Endothelial cell of umbilical vein (primary cell): ENCODE results near the gene SLC8A1. TPM values are rescaled to one million over a fixed set of nuclear protein-coding genes. Genes with fewer than 3 reads are reported as not detected.

Experiments
- BruUV-seq: library from RNA; stranded (reverse); fragments of 400-500 nt; replicated peaks from 2 replicates; lab custom pipeline; 2021; lab: Mats Ljungman, UMichigan
- CTCF ChIA-PET: fragments of 300-600, 350-600 bp; sonication (Branson Sonifier 250); formaldehyde crosslinking; loops from one replicate; lab custom pipeline; 2021; ENCODE audit warnings: antibody characterized with exemption, inconsistent platforms; lab: Charles Lee
- POLR2A ChIA-PET: fragments of 300-600, 350-600 bp; sonication (Branson Sonifier 250); formaldehyde crosslinking; loops from one replicate; lab custom pipeline; 2021; ENCODE audit warnings: antibody characterized with exemption, inconsistent platforms; lab: Charles Lee
- DNase-seq: peaks from one replicate; pipeline ENCODE4 v3.0.0-alpha.2; 2011; ENCODE audit warnings: low read depth, low spot score
- FAIRE-seq: peaks from 2 replicates; lab custom pipeline; 2011; peaks lifted over from hg19 to GRCh38; lab: Jason Lieb, UNC
- H2AFZ ChIP-seq: 2 replicates; pipeline ENCODE4 v1.6.0; 2012; ENCODE audit warnings: low read depth, low read length, control low read depth, inconsistent platforms
- H3K27ac ChIP-seq: 2 replicates; pipeline ENCODE4 v1.5.1; 2011; ENCODE audit warnings: low read depth, mild to moderate bottlenecking, control low read depth, low read length, moderate library complexity; ENCODE audit not compliant: insufficient read depth
- H3K27me3 ChIP-seq, 2 experiments: 2 replicates each; pipeline versions ENCODE4 v1.6.0 to v1.6.1; 2011; ENCODE audit warnings: low read length in 2 of 2, mixed read lengths in 1 of 2; ENCODE audit not compliant: control insufficient read depth in 2 of 2, insufficient read depth in 2 of 2
- H3K36me3 ChIP-seq, 2 experiments: 2 replicates in 1 of 2; 3 replicates in 1 of 2; pipeline ENCODE4 v1.5.1; 2011; ENCODE audit warnings: low read length in 2 of 2, mild to moderate bottlenecking in 1 of 2, moderate library complexity in 1 of 2; ENCODE audit not compliant: control insufficient read depth in 2 of 2, insufficient read depth in 2 of 2; ENCODE audit errors: extremely low read depth in 1 of 2
- H3K4me1 ChIP-seq: 3 replicates; pipeline ENCODE4 v1.5.1; 2011; ENCODE audit warnings: mild to moderate bottlenecking, low read length; ENCODE audit not compliant: control insufficient read depth, insufficient read depth; ENCODE audit errors: extremely low read depth
- H3K4me2 ChIP-seq: 2 replicates; pipeline ENCODE4 v1.6.1; 2011; ENCODE audit warnings: low read length, control low read depth, mixed read lengths; ENCODE audit not compliant: insufficient read depth
- H3K4me3 ChIP-seq, 3 experiments: fragments of 200-600 bp in 1 of 3; sonication (generic), shearing (Covaris generic) in 1 of 3; replicated peaks in 1 of 3; 2 replicates each; pipeline ENCODE4 v1.5.1; 2011 to 2016; ENCODE audit warnings: control low read depth in 3 of 3, low read length in 3 of 3, mild to moderate bottlenecking in 2 of 3, inconsistent platforms in 1 of 3, low read depth in 1 of 3, moderate library complexity in 1 of 3; ENCODE audit not compliant: insufficient read depth in 1 of 3
- H3K79me2 ChIP-seq: 2 replicates; pipeline ENCODE4 v1.6.0; 2012; ENCODE audit warnings: low read length, inconsistent platforms; ENCODE audit not compliant: control insufficient read depth, insufficient read depth
- H3K9ac ChIP-seq: replicated peaks from 2 replicates; pipeline ENCODE3; 2011; ENCODE audit warnings: low read length, control low read depth; ENCODE audit not compliant: insufficient read depth; ENCODE audit errors: extremely low read depth
- H3K9me1 ChIP-seq: replicated peaks from 3 replicates; pipeline ENCODE4 v1.6.0; 2011; ENCODE audit warnings: mild to moderate bottlenecking, low read length; ENCODE audit not compliant: control insufficient read depth, insufficient read depth; ENCODE audit errors: extremely low read depth
- H3K9me3 ChIP-seq: replicated peaks from 2 replicates; pipeline ENCODE4 v1.5.1; 2012; ENCODE audit warnings: low read length, inconsistent platforms; ENCODE audit not compliant: control insufficient read depth, insufficient read depth
- H4K20me1 ChIP-seq: replicated peaks from 2 replicates; pipeline ENCODE3; 2011; ENCODE audit warnings: mild to moderate bottlenecking, low read length; ENCODE audit not compliant: control insufficient read depth, insufficient read depth; ENCODE audit errors: extremely low read depth
- EZH2 ChIP-seq: IDR thresholded peaks from 2 replicates; pipeline ENCODE4 v1.6.1; 2012; ENCODE audit warnings: borderline replicate concordance, low read depth, mild to moderate bottlenecking, moderate library complexity, low read length, inconsistent platforms; ENCODE audit not compliant: severe bottlenecking
- FOS ChIP-seq: IDR thresholded peaks from 2 replicates; pipeline ENCODE4 v1.6.1; 2011; ENCODE audit warnings: mild to moderate bottlenecking, low read length, moderate library complexity, borderline replicate concordance; ENCODE audit not compliant: insufficient read depth
- GATA2 ChIP-seq: IDR thresholded peaks from 2 replicates; pipeline ENCODE4 v1.7.0; 2011; ENCODE audit warnings: low read depth, mild to moderate bottlenecking, moderate library complexity, mixed read lengths, low read length; ENCODE audit not compliant: insufficient read length, insufficient read depth
- JUN ChIP-seq: IDR thresholded peaks from 2 replicates; pipeline ENCODE4 v1.6.1; 2011; ENCODE audit warnings: borderline replicate concordance, low read depth; ENCODE audit not compliant: insufficient read length, insufficient read depth
- MYC ChIP-seq: IDR thresholded peaks from one replicate; pipeline ENCODE4 v1.6.1; 2011; ENCODE audit warnings: mild to moderate bottlenecking, low read depth, low read length
- POLR2A ChIP-seq: IDR thresholded peaks from 2 replicates; pipeline ENCODE4 v1.6.1; 2012; ENCODE audit warnings: low read depth, mild to moderate bottlenecking, control low read depth, low read length
- POLR2AphosphoS5 ChIP-seq: IDR thresholded peaks from 2 replicates; pipeline ENCODE4 v1.6.1; 2012; ENCODE audit warnings: low read depth, mild to moderate bottlenecking, control low read depth, low read length, moderate library complexity; ENCODE audit not compliant: insufficient read depth
- dilution Hi-C: fragments of 300-500 bp; cut with MboI; formaldehyde crosslinking; loops from one replicate; pipeline ENCODE4 v1.15.0; 2019; ENCODE audit warnings: low sequenced_read_pairs; ENCODE audit not compliant: extremely low pct_ligation_motif_present
- intact Hi-C: fragments of 100-400 bp; cut with micrococcal nuclease; formaldehyde crosslinking; loops from one replicate; pipeline ENCODE4 v1.10.0; 2022
- polyA plus RNA-seq, 4 experiments: library from polyadenylated mRNA; depleted of rRNA in 3 of 4; stranded (reverse) in 3 of 4; unstranded in 1 of 4; fragments of >200 nt; gene quantifications; 2 replicates each; pipeline versions ENCODE4 v1.2.1 to v1.2.3, GENCODE V29; 2011 to 2012; ENCODE audit warnings: missing spikeins in 1 of 4
- total RNA-seq: library from RNA; stranded (reverse); gene quantifications from 2 replicates; pipeline ENCODE4 v1.2.3, GENCODE V29; 2021
- TF ChIP-seq, protein P1 (sequence below), 2 donors: IDR thresholded peaks; 1 replicate in 1 of 2; 2 replicates in 1 of 2; pipeline ENCODE4 v1.5.1; 2011; ENCODE audit warnings: low read length in 2 of 2, mild to moderate bottlenecking in 2 of 2, moderate library complexity in 2 of 2, control low read depth in 1 of 2, inconsistent platforms in 1 of 2, low read depth in 1 of 2; ENCODE audit not compliant: insufficient read depth in 1 of 2; ENCODE audit errors: extremely low read depth in 1 of 2
- TF ChIP-seq, protein P2 (sequence below): IDR thresholded peaks from 2 replicates; pipeline ENCODE4 v1.6.1; 2011; ENCODE audit not compliant: insufficient read depth, insufficient read length

SLC8A1 gene
- total and polyA plus RNA-seq, 2 donors (not counting 3 experiments of a cell fraction or from before 2014, with no cell fraction given), result 0.19 to 1.8 TPM

DNA sequence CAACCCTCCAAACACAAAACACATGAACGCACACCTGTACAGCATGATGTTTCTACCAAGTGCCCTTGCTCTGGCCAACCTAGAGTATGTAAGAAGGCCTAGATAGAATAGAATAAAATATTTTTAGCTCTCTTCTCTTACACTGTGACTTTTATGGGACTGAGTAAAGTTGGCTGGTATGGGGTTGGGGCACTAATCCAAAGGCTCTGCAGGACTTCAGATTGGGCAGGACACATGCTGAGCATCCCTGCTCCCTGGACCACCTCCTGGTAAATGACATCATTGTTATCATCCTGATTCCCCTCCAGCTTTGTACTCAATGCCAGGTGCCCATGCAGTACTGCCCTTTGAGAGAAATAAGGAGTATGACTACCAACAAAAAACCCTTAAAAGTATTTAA lies 322.2 kb downstream of the SLC8A1 start:
- no peak for TF ChIP-seq EZH2
- TF ChIP-seq, protein P1, sequence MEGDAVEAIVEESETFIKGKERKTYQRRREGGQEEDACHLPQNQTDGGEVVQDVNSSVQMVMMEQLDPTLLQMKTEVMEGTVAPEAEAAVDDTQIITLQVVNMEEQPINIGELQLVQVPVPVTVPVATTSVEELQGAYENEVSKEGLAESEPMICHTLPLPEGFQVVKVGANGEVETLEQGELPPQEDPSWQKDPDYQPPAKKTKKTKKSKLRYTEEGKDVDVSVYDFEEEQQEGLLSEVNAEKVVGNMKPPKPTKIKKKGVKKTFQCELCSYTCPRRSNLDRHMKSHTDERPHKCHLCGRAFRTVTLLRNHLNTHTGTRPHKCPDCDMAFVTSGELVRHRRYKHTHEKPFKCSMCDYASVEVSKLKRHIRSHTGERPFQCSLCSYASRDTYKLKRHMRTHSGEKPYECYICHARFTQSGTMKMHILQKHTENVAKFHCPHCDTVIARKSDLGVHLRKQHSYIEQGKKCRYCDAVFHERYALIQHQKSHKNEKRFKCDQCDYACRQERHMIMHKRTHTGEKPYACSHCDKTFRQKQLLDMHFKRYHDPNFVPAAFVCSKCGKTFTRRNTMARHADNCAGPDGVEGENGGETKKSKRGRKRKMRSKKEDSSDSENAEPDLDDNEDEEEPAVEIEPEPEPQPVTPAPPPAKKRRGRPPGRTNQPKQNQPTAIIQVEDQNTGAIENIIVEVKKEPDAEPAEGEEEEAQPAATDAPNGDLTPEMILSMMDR (IDR thresholded peaks at IDR 0.05; ENCODE audit: extremely low read depth in 1 of 2, insufficient read depth in 1 of 2, low read depth in 1 of 2, low read length in 2 of 2), result no peak
- no peak for TF ChIP-seq MYC
- TF ChIP-seq, protein P2, sequence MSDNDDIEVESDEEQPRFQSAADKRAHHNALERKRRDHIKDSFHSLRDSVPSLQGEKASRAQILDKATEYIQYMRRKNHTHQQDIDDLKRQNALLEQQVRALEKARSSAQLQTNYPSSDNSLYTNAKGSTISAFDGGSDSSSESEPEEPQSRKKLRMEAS, result no peak
- TF ChIP-seq POLR2AphosphoS5, result no peak
- TF ChIP-seq POLR2A, result no peak
- no peak for TF ChIP-seq GATA2
- TF ChIP-seq JUN, result no peak
- TF ChIP-seq FOS, result no peak
- no peak overlapping the region for H3K27ac ChIP-seq

More for the DNA sequence above, 322.2 kb downstream of the SLC8A1 start:
- dilution Hi-C loops (no loop called here), intact Hi-C loops (no loop called here)
- Histone ChIP-seq H3K4me1 (no peaks in the 10 kb centered on the region), H2AFZ (no peak overlapping the region), H3K27me3 (no peaks in the 10 kb centered on the region), H3K79me2 (no peaks in the 10 kb centered on the region), H3K36me3 (no peaks in the 10 kb centered on the region), H3K9me3 (no peaks in the 10 kb centered on the region), H3K4me3 (no peak overlapping the region), H3K4me2 (no peak overlapping the region), H4K20me1 (no peaks in the 10 kb centered on the region), H3K9ac (no peak overlapping the region), H3K9me1 (no peaks in the 10 kb centered on the region)
- CTCF ChIA-PET, result no interaction called here
- DNase-seq (no peak), FAIRE-seq (no peak)
- no TSS peak for BruUV-seq
- POLR2A ChIA-PET, result no interaction called here
